ENCODE results near the gene NOD2.
A peak's percentile ranks its signal among the peaks of the same experiment; 100 is the strongest.

The NOD2 gene

GRCh38 chr16:50692999-50693781, at the start of gene NOD2:
Gene NOD2 (plus strand): TSS chr16:50693606. CDS start chr16:50699496, 5,890 bp downstream.
- no peak for DNase-seq

DNA sequence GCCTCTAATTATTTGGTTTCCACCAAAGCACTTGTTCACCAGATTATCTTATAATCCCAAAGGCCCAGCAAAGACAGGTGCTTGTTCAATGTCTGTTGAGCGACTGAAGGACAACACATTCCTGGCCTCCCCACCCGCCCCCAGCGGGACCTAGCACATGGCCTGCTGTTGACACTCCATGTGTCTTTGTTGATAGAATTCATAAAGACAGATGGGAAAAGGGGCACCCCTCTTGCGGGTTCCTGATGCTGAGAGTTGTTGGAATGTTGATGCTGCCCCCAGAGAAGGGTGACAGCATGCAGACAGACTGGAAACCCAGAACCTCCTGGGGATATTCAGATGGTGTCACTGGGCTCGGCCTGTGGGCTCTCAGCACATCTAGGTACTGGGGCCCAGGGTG, 49.2 kb upstream of the NOD2 start:
- DNase-seq: no peak

- DNase-seq: no peak
Measured at GRCh38 chr16:50644729-50645128, 48.7 kb upstream of the NOD2 start.

GRCh38 chr16:50645563-50646220, 47.7 kb upstream of the NOD2 start:
- DNase-seq: no peak

DNA sequence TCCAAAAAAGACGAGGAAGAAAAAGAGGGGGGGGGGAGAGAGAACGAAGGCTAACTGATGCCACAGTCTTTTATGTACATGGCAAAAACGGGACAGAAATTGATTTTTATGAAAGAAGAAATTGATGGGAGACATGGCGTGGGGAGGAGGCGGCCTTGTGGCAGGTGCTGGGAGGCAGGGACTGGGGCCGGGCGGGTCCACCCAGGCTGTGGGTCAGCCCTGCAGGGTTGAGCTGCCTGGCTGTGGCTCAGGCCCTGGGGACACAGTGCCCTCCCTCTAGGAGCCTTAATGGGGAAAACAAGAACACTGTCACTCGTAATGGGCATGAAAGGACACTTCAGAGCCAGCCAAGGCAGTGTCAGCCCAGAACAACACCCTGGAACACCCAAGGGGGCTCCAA, 47.1 kb upstream of the NOD2 start:
- no peak for DNase-seq

GRCh38 chr16:50651835-50652438, 41.5 kb upstream of the NOD2 start:
- no peak for DNase-seq

- DNase-seq: no peak
Measured at GRCh38 chr16:50652836-50653425, 40.5 kb upstream of the NOD2 start.

- DNase-seq: no peak
Measured at GRCh38 chr16:50653633-50654519, 39.5 kb upstream of the NOD2 start.

DNA sequence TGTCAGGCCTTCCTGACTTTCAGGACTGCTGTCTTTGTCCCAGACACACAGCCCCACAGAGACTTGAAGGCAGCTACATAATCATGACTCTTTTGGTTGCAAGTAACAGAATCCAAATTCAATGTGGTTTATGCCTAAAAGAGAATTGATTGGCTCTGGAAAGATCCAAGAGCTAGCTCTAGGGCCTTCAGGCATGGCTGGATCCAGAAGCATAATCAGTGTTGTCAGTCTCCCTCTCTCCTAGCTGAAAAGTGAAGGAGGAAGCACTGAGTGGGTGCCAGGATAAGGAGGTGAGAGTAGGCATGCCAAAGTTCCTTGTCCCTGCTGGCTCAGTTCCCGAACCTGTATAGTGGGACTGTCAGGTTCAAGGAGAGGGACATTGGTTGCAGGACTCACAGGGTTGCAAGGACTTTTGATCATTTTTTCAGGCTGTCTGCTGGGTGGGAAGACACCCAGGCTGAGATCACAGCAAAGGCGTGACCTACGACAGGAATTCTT, 37.8 kb upstream of the NOD2 start:
- no peak for DNase-seq

DNA sequence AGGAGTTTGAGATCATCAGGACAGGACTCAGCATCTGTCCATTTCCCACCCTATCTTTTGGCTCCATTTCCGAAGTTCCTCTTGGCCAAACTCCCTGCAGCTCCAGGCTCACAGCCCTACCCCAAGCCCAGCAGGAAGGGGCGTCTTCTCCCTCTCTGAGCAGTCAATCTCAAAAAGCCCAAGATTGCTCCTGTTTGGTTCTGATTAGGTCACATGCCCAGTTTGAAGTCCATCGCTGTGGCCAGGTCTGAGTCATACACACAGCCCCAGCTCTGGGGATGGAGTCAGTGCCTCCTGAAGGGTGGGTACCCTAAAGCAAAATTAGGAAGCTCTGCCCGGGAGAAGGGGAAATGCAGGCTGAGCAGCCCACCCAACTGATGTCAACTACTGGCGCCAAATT, 36.2 kb upstream of the NOD2 start:
- no peak for DNase-seq

DNA sequence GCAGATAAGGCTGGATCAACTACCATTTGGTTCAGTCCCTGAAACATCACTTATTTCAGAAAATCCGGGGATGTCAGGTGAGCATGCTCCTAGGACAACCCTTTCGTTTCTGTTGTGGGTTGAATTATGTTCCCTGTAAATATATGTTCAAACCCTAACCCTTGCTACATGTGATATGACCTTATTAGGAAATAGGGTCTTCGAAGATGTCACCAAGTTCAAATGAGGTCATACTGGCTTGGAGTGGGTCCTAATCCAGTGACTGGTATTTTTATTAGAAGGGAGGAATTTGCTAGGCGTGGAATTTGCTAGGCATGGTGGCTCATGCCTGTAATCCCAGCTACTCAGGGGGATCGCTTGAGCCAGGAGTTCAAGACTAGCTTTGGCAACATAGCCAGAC, 33.6 kb upstream of the NOD2 start:
- DNase-seq: no peak

DNA sequence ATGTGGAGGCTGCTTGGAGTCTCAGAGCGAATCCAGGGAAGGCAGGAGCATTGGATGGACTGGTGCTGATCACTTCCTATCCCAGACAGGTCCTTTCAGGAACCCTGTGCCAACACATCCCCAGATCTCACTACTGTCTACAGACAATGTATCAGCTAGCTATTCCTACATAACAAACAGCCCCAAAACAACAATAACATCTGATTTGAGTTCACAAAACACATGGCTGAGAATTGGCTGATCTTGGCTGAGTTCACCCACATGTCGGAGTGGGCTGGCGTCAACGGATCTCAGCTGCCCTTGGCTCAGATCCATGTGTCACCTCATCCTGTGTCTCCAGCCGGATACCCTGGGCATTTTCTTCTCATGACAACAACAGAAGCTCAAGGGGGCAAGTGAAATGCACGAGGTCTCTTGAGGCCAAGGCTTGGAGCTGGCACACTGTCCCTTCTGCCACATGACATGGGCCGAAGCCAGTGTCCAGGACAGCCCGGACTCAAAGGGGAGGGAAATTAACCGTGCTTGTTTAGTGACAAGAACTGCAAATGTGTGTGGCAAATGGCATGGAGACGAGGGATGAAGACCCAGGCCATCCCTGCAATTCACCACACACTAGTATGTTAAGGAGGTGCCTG, 31.0 kb upstream of the NOD2 start:
- DNase-seq: no peak

- no peak for DNase-seq
Measured at GRCh38 chr16:50664270-50664669, 29.1 kb upstream of the NOD2 start.

GRCh38 chr16:50665128-50665878, 28.1 kb upstream of the NOD2 start:
- DNase-seq: peak in 1 of 2 experiments; percentile 28

GRCh38 chr16:50666658-50667496, 26.5 kb upstream of the NOD2 start:
- DNase-seq: no peak

GRCh38 chr16:50667497-50668367, 25.7 kb upstream of the NOD2 start:
- DNase-seq: no peak

GRCh38 chr16:50668368-50669008, 24.9 kb upstream of the NOD2 start:
- no peak for DNase-seq

- no peak for DNase-seq
Measured at GRCh38 chr16:50669741-50670140, 23.7 kb upstream of the NOD2 start.

GRCh38 chr16:50670476-50670875, 22.9 kb upstream of the NOD2 start:
- DNase-seq: no peak

Data from SW 1271 (cell line).